ENCODE data around the gene SERPINB12. TPM values are rescaled to one million over a fixed set of nuclear protein-coding genes. Genes with fewer than 3 reads are reported as not detected.

The SERPINB12 gene
- total RNA-seq, 1 experiment from 2014 or later = not detected

- in situ Hi-C loops (cut with HindIII; ENCODE audit: low pct_unique_long_range_greater_than_20kb, low sequenced_read_pairs) (no loop called here), intact Hi-C loops (cut with micrococcal nuclease; ENCODE audit: unreplicated experiment) (no loop called here)
- H3K4me3 ChIP-seq (ENCODE audit: low read depth in 2 of 2, low read length in 2 of 2) = no peak overlapping the region
- BruUV-seq (replicated peaks) = no TSS peak
- ChIA-PET POLR2A (no interaction called here), CTCF (interaction anchor here (0.5 kb wide), 1 partner anchor 182 kb away, joined by 7 read pairs; no protein-coding TSS in a partner anchor)
- no peaks in the 10 kb centered on the region for H3K9me3 ChIP-seq (ENCODE audit: control insufficient read depth, insufficient read depth, low read depth, low read length)
- H3K27me3 ChIP-seq (ENCODE audit: control insufficient read depth, insufficient read depth, low read length) = no peaks in the 10 kb centered on the region
- no peaks in the 10 kb centered on the region for H3K4me1 ChIP-seq (ENCODE audit: control insufficient read depth, insufficient read depth, low read length)
- H3K27ac ChIP-seq (ENCODE audit: low read length) = no peak overlapping the region
- no peaks in the 10 kb centered on the region for H3K36me3 ChIP-seq (ENCODE audit: control insufficient read depth, insufficient read depth, low read length)
- ATAC-seq (no peak), DNase-seq (ENCODE audit: low read depth, low spot score) (no peak)
- TF ChIP-seq CTCF (IDR thresholded peaks at IDR 0.05) = no peak
- TF ChIP-seq TCF7L2 (IDR thresholded peaks at IDR 0.05; ENCODE audit: low read depth, low read length) = no peak
- TF ChIP-seq SIN3A (IDR thresholded peaks at IDR 0.05; ENCODE audit: borderline replicate concordance, insufficient read depth, low read depth, low read length) = no peak
- no peak for TF ChIP-seq REST (IDR thresholded peaks at IDR 0.05; ENCODE audit: insufficient read depth in 1 of 2, low read depth in 2 of 2, low read length in 1 of 2)
- no peak for TF ChIP-seq POLR2AphosphoS5 (IDR thresholded peaks at IDR 0.05; ENCODE audit: low read depth, low read length)
Observed at GRCh38 chr18:63559567-63560491, 17.7 kb downstream of the SERPINB12 start.

GRCh38 chr18:63562284-63562683, 20.1 kb downstream of the SERPINB12 start:
- Histone ChIP-seq H3K27me3 (ENCODE audit: control insufficient read depth, insufficient read depth, low read length) (no peaks in the 10 kb centered on the region), H3K9me3 (ENCODE audit: control insufficient read depth, insufficient read depth, low read depth, low read length) (no peaks in the 10 kb centered on the region), H3K36me3 (ENCODE audit: control insufficient read depth, insufficient read depth, low read length) (no peaks in the 10 kb centered on the region), H3K4me3 (ENCODE audit: low read depth in 2 of 2, low read length in 2 of 2) (no peak overlapping the region), H3K4me1 (ENCODE audit: control insufficient read depth, insufficient read depth, low read length) (no peaks in the 10 kb centered on the region), H3K27ac (ENCODE audit: low read length) (no peak overlapping the region)
- in situ Hi-C loops (cut with HindIII; ENCODE audit: low pct_unique_long_range_greater_than_20kb, low sequenced_read_pairs) = no loop called here
- intact Hi-C loops (cut with micrococcal nuclease; ENCODE audit: unreplicated experiment) = no loop called here
- no peak for TF ChIP-seq TCF7L2 (IDR thresholded peaks at IDR 0.05; ENCODE audit: low read depth, low read length)
- TF ChIP-seq SIN3A (IDR thresholded peaks at IDR 0.05; ENCODE audit: borderline replicate concordance, insufficient read depth, low read depth, low read length) = no peak
- no peak for TF ChIP-seq REST (IDR thresholded peaks at IDR 0.05; ENCODE audit: insufficient read depth in 1 of 2, low read depth in 2 of 2, low read length in 1 of 2)
- no peak for TF ChIP-seq POLR2AphosphoS5 (IDR thresholded peaks at IDR 0.05; ENCODE audit: low read depth, low read length)
- TF ChIP-seq CTCF (IDR thresholded peaks at IDR 0.05) = no peak
- ATAC-seq = no peak
- POLR2A ChIA-PET = no interaction called here
- DNase-seq (ENCODE audit: low read depth, low spot score) = no peak
- BruUV-seq (replicated peaks) = no TSS peak
- CTCF ChIA-PET = no interaction called here
